ENCODE measurements around the gene LRRC7.
"Not testable (repeated sequence)": the region's sequence is repeated elsewhere in the genome, so short reads cannot be mapped to it uniquely, and the experiment has no call there.

Gene LRRC7

DNA sequence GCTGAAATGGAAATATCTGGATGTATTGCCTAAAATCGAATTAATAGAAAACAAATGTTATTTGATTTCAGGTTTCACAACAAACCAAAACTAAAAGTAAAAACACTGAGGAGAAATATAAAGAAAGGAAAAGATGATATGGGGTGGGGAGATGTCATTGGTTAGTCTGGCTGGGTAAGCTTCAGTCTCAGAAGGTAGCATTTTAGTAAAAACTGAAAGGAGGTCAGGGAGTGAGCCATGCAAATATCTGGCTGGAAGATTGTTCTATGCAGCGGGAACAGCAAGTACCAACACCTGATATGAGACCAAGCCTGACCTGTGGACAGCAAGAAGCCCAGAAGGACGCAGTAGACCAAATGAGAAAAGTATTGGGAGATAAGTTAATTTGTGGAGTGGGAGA lies 373.1 kb downstream of the LRRC7 start:
- Histone ChIP-seq H2AFZ (ENCODE audit: low read depth, low read length) (no peak overlapping the region), H3K27me3 (ENCODE audit: insufficient read depth, low read length) (no peaks in the 10 kb centered on the region), H3K4me3 (ENCODE audit: low read length) (no peak overlapping the region), H3K36me3 (ENCODE audit: insufficient read depth, low read length) (no peaks in the 10 kb centered on the region), H3K9me3 (ENCODE audit: low read length) (no peaks in the 10 kb centered on the region), H3K4me1 (ENCODE audit: insufficient read depth, low read length) (no peaks in the 10 kb centered on the region)

GRCh38 chr1:69943030-69943429 lies 375.3 kb downstream of the LRRC7 start:
- Histone ChIP-seq H3K27me3 (ENCODE audit: insufficient read depth, low read length) (no peaks in the 10 kb centered on the region), H3K36me3 (ENCODE audit: insufficient read depth, low read length) (no peaks in the 10 kb centered on the region), H3K4me3 (ENCODE audit: low read length) (no peak overlapping the region), H2AFZ (ENCODE audit: low read depth, low read length) (no peak overlapping the region), H3K4me1 (ENCODE audit: insufficient read depth, low read length) (no peaks in the 10 kb centered on the region), H3K9me3 (ENCODE audit: low read length) (no peaks in the 10 kb centered on the region)

DNA sequence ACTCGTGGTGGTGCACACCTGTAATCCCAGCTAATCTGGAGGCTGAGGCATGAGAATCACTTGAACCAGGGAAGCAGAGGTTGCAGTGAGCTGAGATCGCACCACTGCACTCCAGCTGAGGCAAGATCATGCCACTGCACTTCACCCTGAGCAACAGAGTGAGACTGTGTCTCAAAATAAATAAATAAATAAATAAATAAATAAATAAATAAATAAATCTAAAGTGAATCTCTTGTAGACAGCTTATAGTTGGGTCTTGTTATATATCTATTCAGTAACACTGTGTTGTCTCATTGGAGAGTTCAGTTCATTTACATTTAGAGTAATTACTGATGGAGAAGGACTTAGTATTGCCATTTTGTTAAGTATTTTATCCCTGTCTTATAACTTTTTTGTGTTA lies 379.2 kb downstream of the LRRC7 start:
- H3K9me3 ChIP-seq (ENCODE audit: low read length) = no peaks in the 10 kb centered on the region
- H3K36me3 ChIP-seq (ENCODE audit: insufficient read depth, low read length) = no peaks in the 10 kb centered on the region
- H3K4me3 ChIP-seq (ENCODE audit: low read length) = no peak overlapping the region
- H2AFZ ChIP-seq (ENCODE audit: low read depth, low read length) = no peak overlapping the region
- no peaks in the 10 kb centered on the region for H3K27me3 ChIP-seq (ENCODE audit: insufficient read depth, low read length)
- H3K4me1 ChIP-seq (ENCODE audit: insufficient read depth, low read length) = no peaks in the 10 kb centered on the region

DNA sequence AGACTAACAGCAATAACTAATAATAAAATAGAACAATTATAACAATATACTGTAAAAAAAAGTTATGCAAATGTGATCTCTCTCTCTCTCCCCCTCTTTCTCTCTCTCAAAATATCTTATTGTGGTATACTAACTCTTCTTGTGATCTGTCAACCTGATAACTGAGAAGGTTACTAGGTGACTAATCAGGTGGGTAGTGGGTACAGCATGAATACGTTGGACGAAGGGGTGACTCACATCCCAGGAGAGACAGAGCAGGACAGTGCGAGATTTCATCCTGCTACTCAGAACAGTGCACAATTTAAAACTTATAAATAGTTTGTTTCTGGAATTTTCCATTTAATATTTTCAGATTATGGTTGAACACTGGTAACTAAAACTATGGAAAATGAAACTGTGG lies 380.1 kb downstream of the LRRC7 start:
- Histone ChIP-seq H2AFZ (ENCODE audit: low read depth, low read length) (no peak overlapping the region), H3K9me3 (ENCODE audit: low read length) (no peaks in the 10 kb centered on the region), H3K27me3 (ENCODE audit: insufficient read depth, low read length) (no peaks in the 10 kb centered on the region), H3K4me1 (ENCODE audit: insufficient read depth, low read length) (no peaks in the 10 kb centered on the region), H3K4me3 (ENCODE audit: low read length) (no peak overlapping the region), H3K36me3 (ENCODE audit: insufficient read depth, low read length) (no peaks in the 10 kb centered on the region)

DNA sequence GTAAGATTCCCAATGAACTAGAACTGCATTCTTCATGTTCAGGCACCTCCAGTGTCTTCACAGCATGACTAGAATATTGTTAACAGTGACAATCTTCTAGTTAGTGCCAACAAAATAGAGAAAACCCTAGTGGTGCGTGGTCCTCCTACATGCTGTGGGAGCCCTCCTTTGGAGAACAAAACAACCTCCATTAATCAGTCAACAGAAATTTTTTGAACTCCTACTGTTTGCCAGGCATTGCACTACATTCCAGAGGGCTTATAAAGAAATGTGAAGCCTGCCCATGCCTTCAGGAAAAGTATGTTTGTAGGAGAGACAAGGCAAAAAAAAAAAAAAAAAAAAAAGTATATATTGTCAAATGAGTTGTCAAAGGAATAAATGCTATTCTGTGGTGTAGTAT lies 385.0 kb downstream of the LRRC7 start:
- Histone ChIP-seq H3K4me3 (ENCODE audit: low read length) (no peak overlapping the region), H3K9me3 (ENCODE audit: low read length) (no peaks in the 10 kb centered on the region), H3K36me3 (ENCODE audit: insufficient read depth, low read length) (no peaks in the 10 kb centered on the region), H3K4me1 (ENCODE audit: insufficient read depth, low read length) (no peaks in the 10 kb centered on the region), H2AFZ (ENCODE audit: low read depth, low read length) (no peak overlapping the region), H3K27me3 (ENCODE audit: insufficient read depth, low read length) (no peaks in the 10 kb centered on the region)

GRCh38 chr1:69962452-69962851 lies 394.7 kb downstream of the LRRC7 start:
- H2AFZ ChIP-seq (ENCODE audit: low read depth, low read length); H3K27me3 ChIP-seq (ENCODE audit: insufficient read depth, low read length); H3K36me3 ChIP-seq (ENCODE audit: insufficient read depth, low read length); H3K9me3 ChIP-seq (ENCODE audit: low read length); H3K4me3 ChIP-seq (ENCODE audit: low read length); H3K4me1 ChIP-seq (ENCODE audit: insufficient read depth, low read length): not testable (repeated sequence)

- Histone ChIP-seq H3K4me1 (ENCODE audit: insufficient read depth, low read length) (no peaks in the 10 kb centered on the region), H3K27me3 (ENCODE audit: insufficient read depth, low read length) (no peaks in the 10 kb centered on the region), H3K9me3 (ENCODE audit: low read length) (no peaks in the 10 kb centered on the region), H2AFZ (ENCODE audit: low read depth, low read length) (no peak overlapping the region), H3K36me3 (ENCODE audit: insufficient read depth, low read length) (no peaks in the 10 kb centered on the region), H3K4me3 (ENCODE audit: low read length) (no peak overlapping the region)
Observed at GRCh38 chr1:69967245-69967766, 399.6 kb downstream of the LRRC7 start.

- no peaks in the 10 kb centered on the region for H3K27me3 ChIP-seq (ENCODE audit: insufficient read depth, low read length)
- H3K4me1 ChIP-seq (ENCODE audit: insufficient read depth, low read length) = no peaks in the 10 kb centered on the region
- H3K4me3 ChIP-seq (ENCODE audit: low read length) = no peak overlapping the region
- H3K9me3 ChIP-seq (ENCODE audit: low read length) = no peaks in the 10 kb centered on the region
- H3K36me3 ChIP-seq (ENCODE audit: insufficient read depth, low read length) = no peaks in the 10 kb centered on the region
- H2AFZ ChIP-seq (ENCODE audit: low read depth, low read length) = no peak overlapping the region
Observed at GRCh38 chr1:69976896-69977295, 409.2 kb downstream of the LRRC7 start.

DNA sequence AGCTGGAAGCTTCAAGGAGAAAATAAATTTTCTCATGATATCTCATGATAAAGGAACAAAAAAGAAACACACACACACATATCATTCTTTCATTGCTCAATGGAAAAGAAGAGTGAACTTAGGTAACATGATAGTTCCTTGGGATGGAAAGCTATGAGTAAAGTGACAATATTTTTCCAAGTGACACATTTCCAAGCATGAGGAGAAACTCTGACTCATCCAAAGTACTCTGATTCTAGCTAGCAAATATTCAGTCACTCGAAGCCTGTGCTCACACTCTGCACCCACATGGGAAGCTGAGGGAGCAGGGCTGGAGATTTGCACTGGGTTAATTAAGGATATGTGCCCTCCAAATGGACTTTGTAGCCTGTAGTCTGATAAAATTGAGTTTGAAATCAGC lies 415.3 kb downstream of the LRRC7 start:
- no peak overlapping the region for H2AFZ ChIP-seq (ENCODE audit: low read depth, low read length)
- H3K4me1 ChIP-seq (ENCODE audit: insufficient read depth, low read length) = no peaks in the 10 kb centered on the region
- no peaks in the 10 kb centered on the region for H3K36me3 ChIP-seq (ENCODE audit: insufficient read depth, low read length)
- H3K4me3 ChIP-seq (ENCODE audit: low read length) = no peak overlapping the region
- no peaks in the 10 kb centered on the region for H3K27me3 ChIP-seq (ENCODE audit: insufficient read depth, low read length)
- H3K9me3 ChIP-seq (ENCODE audit: low read length) = no peaks in the 10 kb centered on the region

GRCh38 chr1:69985376-69985775 lies 417.7 kb downstream of the LRRC7 start:
- no peaks in the 10 kb centered on the region for H3K9me3 ChIP-seq (ENCODE audit: low read length)
- no peak overlapping the region for H3K4me3 ChIP-seq (ENCODE audit: low read length)
- no peaks in the 10 kb centered on the region for H3K36me3 ChIP-seq (ENCODE audit: insufficient read depth, low read length)
- H3K4me1 ChIP-seq (ENCODE audit: insufficient read depth, low read length) = no peaks in the 10 kb centered on the region
- no peak overlapping the region for H2AFZ ChIP-seq (ENCODE audit: low read depth, low read length)
- H3K27me3 ChIP-seq (ENCODE audit: insufficient read depth, low read length) = no peaks in the 10 kb centered on the region

GRCh38 chr1:69985901-69986439 lies 418.2 kb downstream of the LRRC7 start:
- Histone ChIP-seq H3K36me3 (ENCODE audit: insufficient read depth, low read length) (no peaks in the 10 kb centered on the region), H3K9me3 (ENCODE audit: low read length) (no peaks in the 10 kb centered on the region), H3K4me1 (ENCODE audit: insufficient read depth, low read length) (no peaks in the 10 kb centered on the region), H3K4me3 (ENCODE audit: low read length) (no peak overlapping the region), H2AFZ (ENCODE audit: low read depth, low read length) (no peak overlapping the region), H3K27me3 (ENCODE audit: insufficient read depth, low read length) (no peaks in the 10 kb centered on the region)

DNA sequence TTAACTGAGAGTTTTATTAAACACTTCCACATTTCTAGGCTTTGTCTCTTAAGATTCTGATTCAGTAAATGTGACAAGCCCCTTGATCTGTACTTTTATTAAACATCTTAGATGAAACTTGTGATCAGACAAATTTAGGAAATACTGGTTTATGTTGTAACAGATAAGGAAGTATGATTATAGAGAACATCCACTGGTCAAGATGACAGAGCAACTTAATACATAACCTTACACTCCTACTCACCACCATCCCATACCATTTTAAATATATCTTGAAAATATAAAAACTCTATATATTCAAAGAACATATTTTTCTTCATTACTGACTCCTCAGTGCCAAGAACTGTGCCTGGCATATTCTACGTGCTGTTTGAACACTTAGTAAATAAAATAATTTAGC lies 420.2 kb downstream of the LRRC7 start:
- no peaks in the 10 kb centered on the region for H3K27me3 ChIP-seq (ENCODE audit: insufficient read depth, low read length)
- H2AFZ ChIP-seq (ENCODE audit: low read depth, low read length) = no peak overlapping the region
- no peaks in the 10 kb centered on the region for H3K4me1 ChIP-seq (ENCODE audit: insufficient read depth, low read length)
- no peaks in the 10 kb centered on the region for H3K36me3 ChIP-seq (ENCODE audit: insufficient read depth, low read length)
- H3K4me3 ChIP-seq (ENCODE audit: low read length) = no peak overlapping the region
- no peaks in the 10 kb centered on the region for H3K9me3 ChIP-seq (ENCODE audit: low read length)

- Histone ChIP-seq H3K36me3 (ENCODE audit: insufficient read depth, low read length) (no peaks in the 10 kb centered on the region), H2AFZ (ENCODE audit: low read depth, low read length) (no peak overlapping the region), H3K9me3 (ENCODE audit: low read length) (no peaks in the 10 kb centered on the region), H3K4me1 (ENCODE audit: insufficient read depth, low read length) (no peaks in the 10 kb centered on the region), H3K27me3 (ENCODE audit: insufficient read depth, low read length) (no peaks in the 10 kb centered on the region), H3K4me3 (ENCODE audit: low read length) (no peak overlapping the region)
Observed at GRCh38 chr1:69991644-69992043, 423.9 kb downstream of the LRRC7 start.

DNA sequence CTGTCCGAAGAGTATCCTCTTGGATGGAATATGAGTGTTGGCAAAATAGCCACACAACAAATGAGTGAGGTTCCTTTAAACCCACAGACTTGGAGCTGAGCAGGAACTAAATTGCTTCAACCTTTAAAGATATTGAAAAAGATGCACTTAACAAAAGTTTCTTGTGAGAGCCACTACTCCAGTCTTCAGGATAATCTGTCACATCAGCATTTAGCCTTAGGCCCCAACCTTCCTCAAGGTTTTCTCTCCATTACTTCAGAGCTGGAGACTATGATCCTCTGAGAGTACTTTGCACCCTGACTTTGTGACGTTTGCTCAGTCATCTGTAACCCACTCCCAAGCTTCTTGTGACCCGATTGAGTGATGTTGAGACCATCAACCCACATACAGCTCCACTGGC lies 424.9 kb downstream of the LRRC7 start:
- Histone ChIP-seq H3K9me3 (ENCODE audit: low read length) (no peaks in the 10 kb centered on the region), H3K36me3 (ENCODE audit: insufficient read depth, low read length) (no peaks in the 10 kb centered on the region), H3K27me3 (ENCODE audit: insufficient read depth, low read length) (no peaks in the 10 kb centered on the region), H2AFZ (ENCODE audit: low read depth, low read length) (no peak overlapping the region), H3K4me1 (ENCODE audit: insufficient read depth, low read length) (no peaks in the 10 kb centered on the region), H3K4me3 (ENCODE audit: low read length) (no peak overlapping the region)

All from neuron (in vitro differentiated cells).